Measurements from ENCODE around the gene INPP5A. TPM values are rescaled to one million over a fixed set of nuclear protein-coding genes. Genes with fewer than 3 reads are reported as not detected.

INPP5A gene
- total RNA-seq, 1 experiment from 2014 or later = 12.3 TPM

GRCh38 chr10:132785723-132786475, 248.3 kb downstream of the INPP5A start, which contains the start of gene NKX6-2:
NKX6-2 (minus strand) TSS chr10:132786147; CDS start chr10:132785948, 199 bp downstream.
- Histone ChIP-seq H4K20me1 (ENCODE audit: insufficient read depth) (no peaks in the 10 kb centered on the region), H3K4me1 (ENCODE audit: control insufficient read depth in 1 of 2, insufficient read depth in 2 of 2, low read length in 2 of 2) (no peaks in the 10 kb centered on the region), H3K79me2 (ENCODE audit: insufficient read depth, low read length) (no peaks in the 10 kb centered on the region), H3K27ac (ENCODE audit: low read depth, low read length) (no peak within 1 kb of the TSS), H3K9me2 (ENCODE audit: insufficient read depth) (no peaks in the 10 kb centered on the region), H3K4me3 (replicated peaks in 1 of 2; ENCODE audit: low read depth in 1 of 2, low read length in 2 of 2) (no peak within 1 kb of the TSS), H3K36me3 (ENCODE audit: control insufficient read depth in 1 of 2, insufficient read depth in 2 of 2, low read length in 2 of 2) (no peaks in the 10 kb centered on the region), H3K4me2 (ENCODE audit: low read length) (no peak within 1 kb of the TSS), H3K9ac (ENCODE audit: low read length) (no peak within 1 kb of the TSS), H3K9me3 (ENCODE audit: control insufficient read depth in 1 of 2, insufficient read depth in 1 of 2, low read depth in 1 of 2, low read length in 2 of 2) (no peaks in the 10 kb centered on the region), H3K27me3 (ENCODE audit: insufficient read depth, low read length) (no peaks in the 10 kb centered on the region), H2AFZ (ENCODE audit: low read depth, low read length, poor library complexity, severe bottlenecking) (no peak within 1 kb of the TSS)
- intact Hi-C loops (cut with micrococcal nuclease) = no loop called here
- BruUV-seq (replicated peaks) = no TSS peak
- ChIA-PET CTCF (no interaction called here), RAD21 (ENCODE audit: low non-redundant PET in 1 of 2, low total read pairs in 2 of 2, uncharacterized antibody in 2 of 2, unreplicated experiment in 2 of 2) (no interaction called here), POLR2A (no interaction called here)
- DNase-seq (ENCODE audit: low read depth, low spot score) (no peak), ATAC-seq (no peak)
- no peak for TF ChIP-seq SIN3A (IDR thresholded peaks at IDR 0.05; ENCODE audit: low read depth)
- TF ChIP-seq YY1 (IDR thresholded peaks at IDR 0.05; ENCODE audit: extremely low read depth, insufficient replicate concordance, low read depth, low read length) = no peak
- no peak for TF ChIP-seq TCF7L2 (IDR thresholded peaks at IDR 0.05; ENCODE audit: borderline replicate concordance, extremely low read depth, insufficient read depth, insufficient read length)
- TF ChIP-seq POLR2A (IDR thresholded peaks at IDR 0.05; ENCODE audit: borderline replicate concordance, extremely low read depth, insufficient read depth, insufficient read length) = no peak

- Histone ChIP-seq H3K4me3 (replicated peaks in 1 of 2; ENCODE audit: low read depth in 1 of 2, low read length in 2 of 2) (no peak overlapping the region), H3K4me1 (ENCODE audit: control insufficient read depth in 1 of 2, insufficient read depth in 2 of 2, low read length in 2 of 2) (no peaks in the 10 kb centered on the region), H3K9me2 (ENCODE audit: insufficient read depth) (no peaks in the 10 kb centered on the region), H3K9me3 (ENCODE audit: control insufficient read depth in 1 of 2, insufficient read depth in 1 of 2, low read depth in 1 of 2, low read length in 2 of 2) (no peaks in the 10 kb centered on the region), H3K27me3 (ENCODE audit: insufficient read depth, low read length) (no peaks in the 10 kb centered on the region), H3K79me2 (ENCODE audit: insufficient read depth, low read length) (no peaks in the 10 kb centered on the region), H3K4me2 (ENCODE audit: low read length) (no peak overlapping the region), H2AFZ (ENCODE audit: low read depth, low read length, poor library complexity, severe bottlenecking) (no peak overlapping the region), H3K9ac (ENCODE audit: low read length) (no peak overlapping the region), H3K36me3 (ENCODE audit: control insufficient read depth in 1 of 2, insufficient read depth in 2 of 2, low read length in 2 of 2) (no peaks in the 10 kb centered on the region), H4K20me1 (ENCODE audit: insufficient read depth) (no peaks in the 10 kb centered on the region), H3K27ac (ENCODE audit: low read depth, low read length) (no peak overlapping the region)
- ChIA-PET POLR2A (no interaction called here), RAD21 (ENCODE audit: low non-redundant PET in 1 of 2, low total read pairs in 2 of 2, uncharacterized antibody in 2 of 2, unreplicated experiment in 2 of 2) (no interaction called here), CTCF (no interaction called here)
- intact Hi-C loops (cut with micrococcal nuclease) = no loop called here
- TF ChIP-seq, protein P1, sequence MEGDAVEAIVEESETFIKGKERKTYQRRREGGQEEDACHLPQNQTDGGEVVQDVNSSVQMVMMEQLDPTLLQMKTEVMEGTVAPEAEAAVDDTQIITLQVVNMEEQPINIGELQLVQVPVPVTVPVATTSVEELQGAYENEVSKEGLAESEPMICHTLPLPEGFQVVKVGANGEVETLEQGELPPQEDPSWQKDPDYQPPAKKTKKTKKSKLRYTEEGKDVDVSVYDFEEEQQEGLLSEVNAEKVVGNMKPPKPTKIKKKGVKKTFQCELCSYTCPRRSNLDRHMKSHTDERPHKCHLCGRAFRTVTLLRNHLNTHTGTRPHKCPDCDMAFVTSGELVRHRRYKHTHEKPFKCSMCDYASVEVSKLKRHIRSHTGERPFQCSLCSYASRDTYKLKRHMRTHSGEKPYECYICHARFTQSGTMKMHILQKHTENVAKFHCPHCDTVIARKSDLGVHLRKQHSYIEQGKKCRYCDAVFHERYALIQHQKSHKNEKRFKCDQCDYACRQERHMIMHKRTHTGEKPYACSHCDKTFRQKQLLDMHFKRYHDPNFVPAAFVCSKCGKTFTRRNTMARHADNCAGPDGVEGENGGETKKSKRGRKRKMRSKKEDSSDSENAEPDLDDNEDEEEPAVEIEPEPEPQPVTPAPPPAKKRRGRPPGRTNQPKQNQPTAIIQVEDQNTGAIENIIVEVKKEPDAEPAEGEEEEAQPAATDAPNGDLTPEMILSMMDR (IDR thresholded peaks at IDR 0.05 in 2 of 3, conservative IDR thresholded peaks at IDR 0.05 in 1 of 3; ENCODE audit: borderline replicate concordance in 1 of 3, insufficient read depth in 1 of 3, low read depth in 2 of 3, low read length in 2 of 3) = no peak
- no peak for TF ChIP-seq ATF3 (IDR thresholded peaks at IDR 0.05)
- TF ChIP-seq POLR2A (IDR thresholded peaks at IDR 0.05; ENCODE audit: borderline replicate concordance, extremely low read depth, insufficient read depth, insufficient read length) = no peak
- no peak for TF ChIP-seq ZNF274 (IDR thresholded peaks at IDR 0.05; ENCODE audit: low read depth, low read length)
- no peak for TF ChIP-seq JUND (IDR thresholded peaks at IDR 0.05)
- TF ChIP-seq, protein P2, sequence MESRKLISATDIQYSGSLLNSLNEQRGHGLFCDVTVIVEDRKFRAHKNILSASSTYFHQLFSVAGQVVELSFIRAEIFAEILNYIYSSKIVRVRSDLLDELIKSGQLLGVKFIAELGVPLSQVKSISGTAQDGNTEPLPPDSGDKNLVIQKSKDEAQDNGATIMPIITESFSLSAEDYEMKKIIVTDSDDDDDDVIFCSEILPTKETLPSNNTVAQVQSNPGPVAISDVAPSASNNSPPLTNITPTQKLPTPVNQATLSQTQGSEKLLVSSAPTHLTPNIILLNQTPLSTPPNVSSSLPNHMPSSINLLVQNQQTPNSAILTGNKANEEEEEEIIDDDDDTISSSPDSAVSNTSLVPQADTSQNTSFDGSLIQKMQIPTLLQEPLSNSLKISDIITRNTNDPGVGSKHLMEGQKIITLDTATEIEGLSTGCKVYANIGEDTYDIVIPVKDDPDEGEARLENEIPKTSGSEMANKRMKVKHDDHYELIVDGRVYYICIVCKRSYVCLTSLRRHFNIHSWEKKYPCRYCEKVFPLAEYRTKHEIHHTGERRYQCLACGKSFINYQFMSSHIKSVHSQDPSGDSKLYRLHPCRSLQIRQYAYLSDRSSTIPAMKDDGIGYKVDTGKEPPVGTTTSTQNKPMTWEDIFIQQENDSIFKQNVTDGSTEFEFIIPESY (IDR thresholded peaks at IDR 0.05; ENCODE audit: extremely low read depth, insufficient replicate concordance, low read length) = no peak
- no peak for TF ChIP-seq CEBPB (IDR thresholded peaks at IDR 0.05; ENCODE audit: low read depth)
- TF ChIP-seq EGR1 (IDR thresholded peaks at IDR 0.05; ENCODE audit: low read depth) = no peak
- no peak for TF ChIP-seq YY1 (IDR thresholded peaks at IDR 0.05; ENCODE audit: extremely low read depth, insufficient replicate concordance, low read depth, low read length)
- BruUV-seq (replicated peaks) = no TSS peak
- no peak for ATAC-seq
- no peak for DNase-seq (ENCODE audit: low read depth, low spot score)
Measured at GRCh38 chr10:132786476-132786883, 248.9 kb downstream of the INPP5A start.
